Measurements from ENCODE around the gene LYPLAL1.

- TF ChIP-seq, protein P1, sequence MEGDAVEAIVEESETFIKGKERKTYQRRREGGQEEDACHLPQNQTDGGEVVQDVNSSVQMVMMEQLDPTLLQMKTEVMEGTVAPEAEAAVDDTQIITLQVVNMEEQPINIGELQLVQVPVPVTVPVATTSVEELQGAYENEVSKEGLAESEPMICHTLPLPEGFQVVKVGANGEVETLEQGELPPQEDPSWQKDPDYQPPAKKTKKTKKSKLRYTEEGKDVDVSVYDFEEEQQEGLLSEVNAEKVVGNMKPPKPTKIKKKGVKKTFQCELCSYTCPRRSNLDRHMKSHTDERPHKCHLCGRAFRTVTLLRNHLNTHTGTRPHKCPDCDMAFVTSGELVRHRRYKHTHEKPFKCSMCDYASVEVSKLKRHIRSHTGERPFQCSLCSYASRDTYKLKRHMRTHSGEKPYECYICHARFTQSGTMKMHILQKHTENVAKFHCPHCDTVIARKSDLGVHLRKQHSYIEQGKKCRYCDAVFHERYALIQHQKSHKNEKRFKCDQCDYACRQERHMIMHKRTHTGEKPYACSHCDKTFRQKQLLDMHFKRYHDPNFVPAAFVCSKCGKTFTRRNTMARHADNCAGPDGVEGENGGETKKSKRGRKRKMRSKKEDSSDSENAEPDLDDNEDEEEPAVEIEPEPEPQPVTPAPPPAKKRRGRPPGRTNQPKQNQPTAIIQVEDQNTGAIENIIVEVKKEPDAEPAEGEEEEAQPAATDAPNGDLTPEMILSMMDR (IDR thresholded peaks at IDR 0.05) = no peak
- TF ChIP-seq POLR2A (IDR thresholded peaks at IDR 0.05) = no peak
Measured at GRCh38 chr1:219173434-219173757, 282 bp upstream of the LYPLAL1 start.

All from thyroid gland (tissue), 4 donors.